A549 (cell line): ENCODE measurements around the gene RNPEP. TPM values are rescaled to one million over a fixed set of nuclear protein-coding genes. Genes with fewer than 3 reads are reported as not detected.

Experiments
- ATOH8 ChIP-seq: fragments of 250-450 bp; sonication (Bioruptor Pico); IDR thresholded peaks from 2 replicates; pipeline ENCODE4 v1.5.0; 2020; ENCODE audit warnings: low read depth, mild to moderate bottlenecking, moderate library complexity
- CTCF ChIP-seq: fragments of >200 bp; sonication (Bioruptor Twin); formaldehyde crosslinking; IDR thresholded peaks from 3 replicates; pipeline ENCODE4 v1.5.1; 2016
- E2F6 ChIP-seq: IDR thresholded peaks from 2 replicates; pipeline ENCODE4 v1.6.1; 2012; ENCODE audit warnings: low read depth, borderline replicate concordance
- EHF ChIP-seq: fragments of 250-450 bp; sonication (Bioruptor Pico); IDR thresholded peaks from 2 replicates; pipeline ENCODE4 v1.5.0; 2020; ENCODE audit warnings: mild to moderate bottlenecking
- ELK1 ChIP-seq: fragments of 150-350 bp; IDR thresholded peaks from 2 replicates; pipeline ENCODE4 v1.6.1; 2014; ENCODE audit warnings: low read depth, mild to moderate bottlenecking, low read length
- ESRRA ChIP-seq: fragments of 150-350 bp; IDR thresholded peaks from 2 replicates; pipeline ENCODE4 v1.6.1; 2014; ENCODE audit warnings: mild to moderate bottlenecking, low read length, borderline replicate concordance
- FOSB ChIP-seq: fragments of 250-450 bp; sonication (Bioruptor Pico); IDR thresholded peaks from 2 replicates; pipeline ENCODE4 v1.5.0; 2020; ENCODE audit warnings: mild to moderate bottlenecking, moderate library complexity
- GATA3 ChIP-seq: IDR thresholded peaks from 2 replicates; pipeline ENCODE4 v1.6.1; 2012; ENCODE audit warnings: borderline replicate concordance
- HDAC2 ChIP-seq: fragments of 200-600 bp; sonication (generic); IDR thresholded peaks from 2 replicates; pipeline ENCODE4 v1.6.1; 2016
- HES2 ChIP-seq: fragments of >200 bp; sonication (Bioruptor Twin); formaldehyde crosslinking; IDR thresholded peaks from 2 replicates; pipeline ENCODE4 v1.6.1; 2016
- HMGXB4 ChIP-seq: fragments of 250-450 bp; sonication (Bioruptor Pico); IDR thresholded peaks from 2 replicates; pipeline ENCODE4 v1.5.0; 2021; ENCODE audit warnings: mild to moderate bottlenecking, moderate library complexity, borderline replicate concordance
- HOXB5 ChIP-seq: fragments of 250-450 bp; sonication (Bioruptor Pico); IDR thresholded peaks from 2 replicates; pipeline ENCODE4 v1.5.0; 2020; ENCODE audit warnings: mild to moderate bottlenecking, moderate library complexity
- JUN ChIP-seq, 2 experiments: fragments of >200 bp; sonication (Bioruptor Twin); formaldehyde crosslinking; IDR thresholded peaks; 2 replicates in 1 of 2; 3 replicates in 1 of 2; pipeline ENCODE4 v1.6.1; 2016 to 2017
- KDM5A ChIP-seq: fragments of 200-600 bp; sonication (generic); IDR thresholded peaks from 2 replicates; pipeline ENCODE4 v1.6.1; 2016; ENCODE audit warnings: antibody characterized with exemption, mild to moderate bottlenecking
- MAFK ChIP-seq: fragments of 450-650 bp; IDR thresholded peaks from 2 replicates; pipeline ENCODE4 v1.6.1; 2014; ENCODE audit not compliant: partially characterized antibody
- MAX ChIP-seq: IDR thresholded peaks from 2 replicates; pipeline ENCODE4 v1.6.1; 2012
- MYC ChIP-seq: IDR thresholded peaks from 2 replicates; pipeline ENCODE4 v1.6.1; 2012; ENCODE audit warnings: mild to moderate bottlenecking, inconsistent platforms, low read length, improper control_type of control experiment, borderline replicate concordance
- NPAS2 ChIP-seq: fragments of 250-450 bp; sonication (Bioruptor Pico); IDR thresholded peaks from 2 replicates; pipeline ENCODE4 v1.8.0; 2022; ENCODE audit warnings: mild to moderate bottlenecking, moderate library complexity, borderline replicate concordance
- PBX3 ChIP-seq: IDR thresholded peaks from 2 replicates; pipeline ENCODE4 v1.6.1; 2012
- PHF8 ChIP-seq: fragments of 200-600 bp; sonication (generic); IDR thresholded peaks from 2 replicates; pipeline ENCODE4 v1.6.1; 2016; ENCODE audit warnings: low read depth, mild to moderate bottlenecking, antibody characterized with exemption, moderate library complexity, borderline replicate concordance
- RCOR1 ChIP-seq: fragments of 150-350 bp; IDR thresholded peaks from 2 replicates; pipeline ENCODE4 v1.6.1; 2014; ENCODE audit warnings: antibody characterized with exemption, low read length, low read depth
- RFX5 ChIP-seq: fragments of 450-650 bp; IDR thresholded peaks from 2 replicates; pipeline ENCODE4 v1.7.1; 2014; ENCODE audit warnings: antibody characterized with exemption, mild to moderate bottlenecking, moderate library complexity
- RNF2 ChIP-seq: fragments of 200-600 bp; sonication (generic); IDR thresholded peaks from 2 replicates; pipeline ENCODE4 v1.6.1; 2016; ENCODE audit warnings: low read depth, mild to moderate bottlenecking, antibody characterized with exemption, moderate library complexity, borderline replicate concordance
- ZSCAN20 ChIP-seq: fragments of 250-450 bp; sonication (Bioruptor Pico); IDR thresholded peaks from 2 replicates; pipeline ENCODE4 v1.8.0; 2022; ENCODE audit warnings: mild to moderate bottlenecking, moderate library complexity
- polyA plus RNA-seq, 4 experiments: library from polyadenylated mRNA; depleted of rRNA in 3 of 4; stranded (reverse); fragments of >200 nt; fragmentation: RNase III in 1 of 4; extraction: RNeasy Plus Mini Kit Qiagen cat#74134 plus additional on column Dnase treatment in 1 of 4; gene quantifications; 2 replicates in 3 of 4; 3 replicates in 1 of 4; pipeline ENCODE4 v1.2.3, GENCODE V29; 2011 to 2017

RNPEP gene
- polyA plus RNA-seq, 2 of the 4 experiments (the other 2 are of a cell fraction), result 71.1 to 87.6 TPM

GRCh38 chr1:202034683-202035462 is 52.4 kb downstream of the RNPEP start (continued):
- TF ChIP-seq HMGXB4 (CRISPR knock-in tag) (no peak), EHF (CRISPR knock-in tag) (peak; percentile 88), ESRRA (peak; percentile 87), HDAC2 (no peak), ATOH8 (CRISPR knock-in tag) (no peak), HES2 (no peak; the same call in 1 of the 2 replicates), KDM5A (no peak), RNF2 (no peak), PBX3 (peak; percentile 50; the same call in 1 of the 2 replicates), ZSCAN20 (CRISPR knock-in tag) (no peak), RCOR1 (no peak), ELK1 (no peak), MAFK (peak; percentile 27), GATA3 (peak; percentile 94), MYC (no peak), HOXB5 (peak; percentile 34), MAX (peak; percentile 57), E2F6 (no peak), JUN (IDR thresholded peaks at IDR 0.05) (peak; percentile 96 to 99), PHF8 (no peak), RFX5 (no peak), FOSB (peak; percentile 34; the same call in 1 of the 2 replicates), CTCF (no peak), NPAS2 (no peak)
